GM12878 (cell line): ENCODE results near the gene P2RX7. TPM values are rescaled to one million over a fixed set of nuclear protein-coding genes. Genes with fewer than 3 reads are reported as not detected.

Experiments
- ATAC-seq: fragments of 200-7000 bp; cut with Tn5 transposase; 3 replicates; pipeline ENCODE4 v1.9.1; 2020; ENCODE audit warnings: mild to moderate bottlenecking, moderate library complexity
- BruUV-seq: library from RNA; stranded (reverse); fragments of 400-500 nt; replicated peaks from 2 replicates; lab custom pipeline; 2021; lab: Mats Ljungman, UMichigan
- CTCF ChIA-PET: fragments of 300-600 bp; sonication (Branson Sonifier 250); formaldehyde crosslinking; extraction: SDS; loops from one replicate; lab custom pipeline; 2021; ENCODE audit warnings: inconsistent platforms; lab: Yijun Ruan, JAX
- POLR2A ChIA-PET: fragments of 350-600 bp; formaldehyde crosslinking; extraction: SDS; loops from one replicate; lab custom pipeline; 2021; ENCODE audit warnings: inconsistent platforms; lab: Charles Lee
- RAD21 ChIA-PET: fragments of 300-600 bp; sonication (Branson Sonifier 250); formaldehyde crosslinking; loops from one replicate; lab custom pipeline; 2023; ENCODE audit warnings: antibody characterized with exemption; ENCODE audit not compliant: unreplicated experiment; lab: Charles Lee
- SMC1A ChIA-PET: fragments of 300-600 bp; sonication (Branson Sonifier 250); formaldehyde crosslinking; loops from one replicate; lab custom pipeline; 2023; ENCODE audit not compliant: unreplicated experiment, uncharacterized antibody; lab: Charles Lee
- DNase-seq: peaks from one replicate; pipeline ENCODE4 v3.0.0-alpha.2; 2011; ENCODE audit warnings: low read depth, low spot score
- FAIRE-seq: peaks from 3 replicates; lab custom pipeline; 2011; peaks lifted over from hg19 to GRCh38; lab: Jason Lieb, UNC
- H2AFZ ChIP-seq: 2 replicates; pipeline ENCODE4 v1.6.0; 2011; ENCODE audit warnings: low read depth, low read length, control low read depth; ENCODE audit not compliant: control insufficient read depth
- H3K27ac ChIP-seq: 2 replicates; pipeline ENCODE4 v1.5.1; 2011; ENCODE audit warnings: control low read depth; ENCODE audit not compliant: control insufficient read depth, insufficient read depth
- H3K27me3 ChIP-seq, 2 experiments: replicated peaks in 1 of 2; 2 replicates each; pipeline versions ENCODE4 v1.6.0 to v1.6.1; 2011; ENCODE audit warnings: low read length in 1 of 2; ENCODE audit not compliant: control insufficient read depth in 2 of 2, insufficient read depth in 2 of 2
- H3K36me3 ChIP-seq, 2 experiments: 2 replicates each; pipeline ENCODE4 v1.5.1; 2011; ENCODE audit warnings: low read length in 1 of 2; ENCODE audit not compliant: control insufficient read depth in 2 of 2, insufficient read depth in 2 of 2
- H3K4me1 ChIP-seq: 2 replicates; pipeline ENCODE4 v1.6.1; 2011; ENCODE audit warnings: mild to moderate bottlenecking, low read length, moderate library complexity, mixed read lengths; ENCODE audit not compliant: control insufficient read depth, insufficient read depth
- H3K4me2 ChIP-seq: 2 replicates; pipeline ENCODE4 v1.6.0; 2011; ENCODE audit warnings: control low read depth; ENCODE audit not compliant: control insufficient read depth, insufficient read depth
- H3K4me3 ChIP-seq: fragments of 200-600 bp; sonication (generic); 2 replicates; pipeline ENCODE4 v1.5.1; 2016
- H3K79me2 ChIP-seq: 2 replicates; pipeline ENCODE4 v1.6.0; 2011; ENCODE audit warnings: low read length; ENCODE audit not compliant: control insufficient read depth, insufficient read depth
- H3K9ac ChIP-seq: 2 replicates; pipeline ENCODE4 v1.8.0; 2011; ENCODE audit warnings: low read length, control low read depth, mixed read lengths; ENCODE audit not compliant: control insufficient read depth, insufficient read depth
- H3K9me3 ChIP-seq: replicated peaks from 3 replicates; pipeline ENCODE4 v1.5.1; 2011; ENCODE audit warnings: mild to moderate bottlenecking, low read length; ENCODE audit not compliant: control insufficient read depth, insufficient read depth
- H4K20me1 ChIP-seq: 2 replicates; pipeline ENCODE4 v1.6.0; 2011; ENCODE audit not compliant: control insufficient read depth, insufficient read depth
- BHLHE40 ChIP-seq, 2 experiments: fragments of 450-650 bp in 1 of 2; IDR thresholded peaks; 2 replicates each; pipeline ENCODE4 v1.6.1; 2011 to 2017; ENCODE audit warnings: low read depth in 2 of 2, borderline replicate concordance in 1 of 2, improper control_type of control experiment in 1 of 2, low read length in 1 of 2, mild to moderate bottlenecking in 1 of 2
- CHD2 ChIP-seq: IDR thresholded peaks from 2 replicates; pipeline ENCODE4 v1.6.1; 2011; ENCODE audit warnings: low read depth, low read length, improper control_type of control experiment, borderline replicate concordance
- SUZ12 ChIP-seq: fragments of 200-600 bp; sonication (generic); IDR thresholded peaks from one replicate; pipeline ENCODE4 v1.6.1; 2018; ENCODE audit warnings: antibody characterized with exemption, mild to moderate bottlenecking; ENCODE audit not compliant: unreplicated experiment
- TAF1 ChIP-seq: IDR thresholded peaks from 2 replicates; pipeline ENCODE4 v1.6.1; 2011; ENCODE audit warnings: mild to moderate bottlenecking, low read depth, low read length, borderline replicate concordance
- ZBTB11 ChIP-seq: fragments of 450-650 bp; formaldehyde crosslinking; IDR thresholded peaks from 2 replicates; pipeline ENCODE4 v1.5.0; 2022; ENCODE audit warnings: mild to moderate bottlenecking, missing genetic modification characterization
- ZZZ3 ChIP-seq: IDR thresholded peaks from 2 replicates; pipeline ENCODE4 v1.6.1; 2011; ENCODE audit warnings: low read depth; ENCODE audit not compliant: control insufficient read depth, insufficient read length
- WGBS: methylation state at CpG from one replicate; pipeline ENCODE4 v1.1.6; 2016; ENCODE audit warnings: low lambda C conversion rate; ENCODE audit not compliant: insufficient replicate concordance, insufficient coverage; ENCODE audit errors: missing lambda C conversion rate; 5-methylcytosine and 5-hydroxymethylcytosine counted together
- in situ Hi-C: fragments of 300-500 bp; cut with MboI; formaldehyde crosslinking; loops from 9 replicates; pipeline ENCODE4 v1.14.3; 2018; ENCODE audit warnings: mixed read lengths
- intact Hi-C: fragments of 100-400 bp; cut with micrococcal nuclease; formaldehyde crosslinking; loops from one replicate; pipeline ENCODE4 v1.14.2; 2022; ENCODE audit not compliant: unreplicated experiment
- polyA plus RNA-seq, 11 experiments: library from polyadenylated mRNA; depleted of rRNA in 4 of 11; unstranded in 6 of 11; stranded (reverse) in 5 of 11; fragments of >200 nt; fragmentation: Nextera tagmentation in 4 of 11; fragmentation: Illumina TruSeq in 1 of 11; extraction: Ambion mirVana in 4 of 11; extraction: Trizol in 1 of 11; gene quantifications; 1 replicate in 1 of 11; 2 replicates in 10 of 11; pipeline versions ENCODE4 v1.2.1 to v1.2.3, GENCODE V29; 2011 to 2016; ENCODE audit warnings: inconsistent platforms in 2 of 11, missing spikeins in 2 of 11, low read depth in 1 of 11
- total RNA-seq, 4 experiments: library from RNA; depleted of rRNA in 3 of 4; stranded (reverse); fragments of >200 nt in 3 of 4; fragmentation: Illumina TruSeq in 1 of 4; extraction: Trizol in 1 of 4; gene quantifications; 2 replicates each; pipeline versions ENCODE4 v1.2.1 to v1.2.3, GENCODE V29; 2013 to 2021

P2RX7 gene
- total and polyA plus RNA-seq, 10 of the 15 experiments (the other 5 are each of a cell fraction or from before 2014, with no cell fraction given): 0.74 to 2.6 (median 1.5) TPM

DNA sequence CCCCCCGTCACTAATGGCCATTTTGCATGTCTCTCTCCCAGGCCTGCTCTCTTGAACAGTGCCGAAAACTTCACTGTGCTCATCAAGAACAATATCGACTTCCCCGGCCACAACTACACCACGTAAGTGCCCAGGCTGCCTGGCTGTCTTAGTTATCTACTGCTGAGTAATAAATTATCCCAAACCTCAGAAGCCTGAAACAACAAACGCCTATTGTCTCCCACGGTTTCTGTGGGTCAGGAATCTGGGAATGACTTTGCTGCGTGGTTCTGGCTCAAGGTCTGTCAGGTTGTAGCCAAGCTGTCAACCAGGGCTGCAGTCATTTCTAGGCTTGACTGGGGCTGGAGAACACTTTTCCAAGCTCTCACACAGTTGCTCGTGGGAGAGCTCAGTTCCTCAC is 32.6 kb downstream of the P2RX7 start:
- ChIA-PET CTCF (no interaction called here), SMC1A (no interaction called here), POLR2A (no interaction called here), RAD21 (no interaction called here)
- intact Hi-C loops (no loop called here), in situ Hi-C loops (no loop called here)
- no peaks in the 10 kb centered on the region for H4K20me1 ChIP-seq
- TF ChIP-seq ZBTB11: no peak
- TF ChIP-seq SUZ12: no peak
- no peak for TF ChIP-seq TAF1
- no peak for TF ChIP-seq ZZZ3
- TF ChIP-seq BHLHE40 (IDR thresholded peaks at IDR 0.05; ENCODE audit: borderline replicate concordance in 1 of 2, low read depth in 2 of 2, low read length in 1 of 2): no peak
- no peak for TF ChIP-seq CHD2
- H3K9ac ChIP-seq: no peak overlapping the region
- H3K4me2 ChIP-seq: no peak overlapping the region
- no peaks in the 10 kb centered on the region for H3K27me3 ChIP-seq
- H3K79me2 ChIP-seq: no peaks in the 10 kb centered on the region
- no peak overlapping the region for H3K4me3 ChIP-seq
- no peak for ATAC-seq
- no TSS peak for BruUV-seq
- DNase-seq: no peak
- H3K9me3 ChIP-seq: no peaks in the 10 kb centered on the region
- no peaks in the 10 kb centered on the region; a peak in 1 of 4 replicates for H3K36me3 ChIP-seq
- H3K27ac ChIP-seq: no peak overlapping the region
- H2AFZ ChIP-seq: no peak overlapping the region
- H3K4me1 ChIP-seq: no peaks in the 10 kb centered on the region
- 53% methylated on average over 9 of the region's 9 CpGs for WGBS
- no peak for FAIRE-seq
